GM08714 (cell line): ENCODE results near the gene DPPA2.
"Not testable (repeated sequence)": the region's sequence is repeated elsewhere in the genome, so short reads cannot be mapped to it uniquely, and the experiment has no call there.

Source experiments
- H3K4me3 ChIP-seq: fragments of 200-500 bp; sonication (Bioruptor generic); 2 replicates; pipeline ENCODE4 v1.5.1; 2014; ENCODE audit warnings: mild to moderate bottlenecking, low read length, inconsistent platforms
- ZNF274 ChIP-seq: IDR thresholded peaks from 2 replicates; pipeline ENCODE4 v1.6.1; 2012; ENCODE audit warnings: mild to moderate bottlenecking, low read depth, low read length

The DPPA2 gene

GRCh38 chr3:109316162-109316730 is at the start of gene DPPA2:
DPPA2 (minus strand) TSS chr3:109316517; CDS start chr3:109314542, 1,975 bp downstream.
- H3K4me3 ChIP-seq: no peak within 1 kb of the TSS
- TF ChIP-seq ZNF274: no peak

GRCh38 chr3:109364088-109364487 is 47.8 kb upstream of the DPPA2 start:
- H3K4me3 ChIP-seq: no peak overlapping the region
- no peak for TF ChIP-seq ZNF274

GRCh38 chr3:109363634-109364033 is 47.3 kb upstream of the DPPA2 start:
- no peak for TF ChIP-seq ZNF274
- no peak overlapping the region for H3K4me3 ChIP-seq

- TF ChIP-seq ZNF274: no peak
These were observed 46.5 kb upstream of the DPPA2 start for GRCh38 chr3:109362823-109363222.

GRCh38 chr3:109358809-109359208 is 42.5 kb upstream of the DPPA2 start:
- H3K4me3 ChIP-seq: not testable (repeated sequence)

More at GRCh38 chr3:109362823-109363222, 46.5 kb upstream of the DPPA2 start:
- no peak overlapping the region for H3K4me3 ChIP-seq

- no peak overlapping the region for H3K4me3 ChIP-seq
- TF ChIP-seq ZNF274: no peak
These were observed 40.3 kb upstream of the DPPA2 start for GRCh38 chr3:109356442-109357155.

GRCh38 chr3:109355625-109356441 is 39.5 kb upstream of the DPPA2 start:
- TF ChIP-seq ZNF274: no peak
- no peak overlapping the region for H3K4me3 ChIP-seq

GRCh38 chr3:109353057-109353456 is 36.7 kb upstream of the DPPA2 start:
- no peak for TF ChIP-seq ZNF274
- no peak overlapping the region for H3K4me3 ChIP-seq

- no peak for TF ChIP-seq ZNF274
- no peak overlapping the region for H3K4me3 ChIP-seq
These were observed 34.9 kb upstream of the DPPA2 start for GRCh38 chr3:109351231-109351630.

GRCh38 chr3:109346770-109347295 is 30.5 kb upstream of the DPPA2 start:
- H3K4me3 ChIP-seq: no peak overlapping the region
- no peak for TF ChIP-seq ZNF274

- no peak for TF ChIP-seq ZNF274
- H3K4me3 ChIP-seq: no peak overlapping the region
These were observed 29.8 kb upstream of the DPPA2 start for GRCh38 chr3:109346099-109346498.

GRCh38 chr3:109339714-109340648 is 23.7 kb upstream of the DPPA2 start:
- no peak overlapping the region for H3K4me3 ChIP-seq
- TF ChIP-seq ZNF274: no peak

- TF ChIP-seq ZNF274: no peak
- H3K4me3 ChIP-seq: no peak overlapping the region
These were observed 22.9 kb upstream of the DPPA2 start for GRCh38 chr3:109339197-109339596.

GRCh38 chr3:109338322-109338721 is 22.0 kb upstream of the DPPA2 start:
- H3K4me3 ChIP-seq: no peak overlapping the region
- no peak for TF ChIP-seq ZNF274
